Medulla oblongata (tissue), 1 donor: ENCODE results near the gene RPL9.
A peak's percentile ranks its signal among the peaks of the same experiment; 100 is the strongest.
"Not testable (repeated sequence)": the region's sequence is repeated elsewhere in the genome, so short reads cannot be mapped to it uniquely, and the experiment has no call there.

Experiments
- DNase-seq: peaks from one replicate; pipeline ENCODE4 v3.0.0-alpha.2; 2015; ENCODE audit errors: extremely low spot score

The RPL9 gene

GRCh38 chr4:39425297-39425696 lies 33.4 kb downstream of the RPL9 start:
- DNase-seq: not testable (repeated sequence)

DNA sequence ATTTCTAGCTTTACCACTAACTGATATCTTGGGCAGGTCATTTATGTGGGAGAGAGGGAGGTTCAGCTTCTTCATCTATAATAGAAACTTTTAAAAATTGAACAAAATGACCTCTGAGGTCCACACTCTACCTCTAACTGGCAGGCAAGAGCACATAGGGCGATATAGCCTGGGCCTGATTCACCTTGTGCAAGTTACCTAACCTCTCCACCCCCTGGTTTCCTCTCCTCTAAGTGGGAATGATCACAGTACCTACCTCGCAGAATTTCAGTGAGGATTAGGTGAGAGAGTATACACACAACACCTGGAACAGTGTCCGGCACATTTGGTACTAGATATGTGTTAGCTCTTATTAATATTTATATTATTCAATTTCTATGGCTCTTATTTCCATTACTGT lies 36.5 kb downstream of the RPL9 start:
- DNase-seq: no peak

DNA sequence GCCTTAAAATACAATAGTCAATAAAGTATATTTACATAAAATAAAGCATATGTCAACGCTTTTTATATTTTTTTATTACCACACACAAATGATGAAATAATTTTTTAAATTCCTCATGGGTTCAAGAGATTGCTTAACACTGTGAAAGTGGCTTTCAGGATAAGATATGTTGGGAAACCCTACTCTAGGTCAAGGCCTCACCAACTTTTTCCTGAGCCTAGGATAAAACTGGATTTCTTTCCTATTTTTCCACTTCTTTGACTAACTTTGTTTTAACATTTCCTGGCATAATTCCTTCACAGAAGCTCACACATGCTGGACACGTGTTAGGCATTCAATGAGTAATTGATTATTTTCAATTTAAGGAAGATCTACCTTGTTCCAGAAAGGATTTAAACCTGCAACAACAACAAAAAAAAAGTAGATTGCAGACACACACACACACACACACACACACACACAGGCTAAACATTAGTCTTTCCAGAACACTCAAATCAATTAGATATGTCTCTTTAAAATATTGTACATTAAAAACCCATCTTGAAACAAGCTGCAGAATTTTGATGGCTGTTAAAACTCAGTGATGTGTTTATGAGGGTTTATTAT lies 42.9 kb downstream of the RPL9 start:
- no peak for DNase-seq

DNA sequence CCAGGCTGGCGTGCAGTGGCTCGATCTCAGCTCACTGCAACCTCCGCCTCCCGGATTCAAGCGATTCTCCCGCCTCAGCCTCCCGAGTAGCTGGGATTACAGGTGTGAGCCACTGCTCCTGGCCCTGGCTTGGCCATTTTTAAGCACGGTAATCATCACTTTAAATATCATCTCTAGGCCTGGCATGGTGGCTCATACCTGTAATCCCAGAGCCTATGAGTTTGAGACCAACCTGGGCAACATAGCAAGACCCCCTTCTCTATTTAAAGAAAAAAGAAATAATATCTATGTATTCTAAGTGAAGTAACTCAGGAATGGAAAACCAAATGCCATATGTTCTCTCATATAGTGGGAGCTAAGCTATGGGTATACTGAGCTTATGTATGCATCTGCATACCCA lies 47.2 kb downstream of the RPL9 start:
- DNase-seq: not testable (repeated sequence)

- DNase-seq: no peak
Observed at GRCh38 chr4:39410415-39410814, 48.3 kb downstream of the RPL9 start.

- DNase-seq: no peak
Observed at GRCh38 chr4:39407584-39407885, 51.2 kb downstream of the RPL9 start.

DNA sequence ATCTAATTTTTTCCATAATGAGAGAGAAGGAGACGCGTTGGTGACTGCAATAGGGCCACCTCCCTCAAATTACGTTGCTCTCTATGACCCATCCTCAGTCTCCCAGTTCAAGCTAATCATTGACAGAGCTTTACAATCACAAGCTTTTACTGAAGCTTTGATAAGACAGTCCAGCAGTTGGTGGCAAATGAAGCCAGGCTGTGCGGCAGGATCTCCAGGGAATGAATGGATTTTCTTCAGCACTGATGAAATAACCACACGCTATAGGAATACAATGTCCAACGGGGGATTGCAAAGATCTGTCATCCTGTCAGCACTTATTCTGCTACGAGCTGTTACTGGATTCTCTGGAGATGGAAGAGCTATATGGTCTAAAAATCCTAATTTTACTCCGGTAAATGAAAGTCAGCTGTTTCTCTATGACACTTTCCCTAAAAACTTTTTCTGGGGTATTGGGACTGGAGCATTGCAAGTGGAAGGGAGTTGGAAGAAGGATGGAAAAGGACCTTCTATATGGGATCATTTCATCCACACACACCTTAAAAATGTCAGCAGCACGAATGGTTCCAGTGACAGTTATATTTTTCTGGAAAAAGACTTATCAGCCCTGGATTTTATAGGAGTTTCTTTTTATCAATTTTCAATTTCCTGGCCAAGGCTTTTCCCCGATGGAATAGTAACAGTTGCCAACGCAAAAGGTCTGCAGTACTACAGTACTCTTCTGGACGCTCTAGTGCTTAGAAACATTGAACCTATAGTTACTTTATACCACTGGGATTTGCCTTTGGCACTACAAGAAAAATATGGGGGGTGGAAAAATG lies 51.7 kb downstream of the RPL9 start, which contains the start of gene KLB:
TSS of gene KLB (plus strand) at position 168 of the 821 bp plus-strand sequence. CDS start at position 188, 20 bp downstream.
- DNase-seq: peak; percentile 3
